ENCODE measurements around the gene P2RY8. TPM values are rescaled to one million over a fixed set of nuclear protein-coding genes. Genes with fewer than 3 reads are reported as not detected.
"Not testable (repeated sequence)": the region's sequence is repeated elsewhere in the genome, so short reads cannot be mapped to it uniquely, and the experiment has no call there.

P2RY8 gene
- total RNA-seq, 4 donors from 2014 or later, result 0.81 to 2.7 (median 1.8) TPM

DNA sequence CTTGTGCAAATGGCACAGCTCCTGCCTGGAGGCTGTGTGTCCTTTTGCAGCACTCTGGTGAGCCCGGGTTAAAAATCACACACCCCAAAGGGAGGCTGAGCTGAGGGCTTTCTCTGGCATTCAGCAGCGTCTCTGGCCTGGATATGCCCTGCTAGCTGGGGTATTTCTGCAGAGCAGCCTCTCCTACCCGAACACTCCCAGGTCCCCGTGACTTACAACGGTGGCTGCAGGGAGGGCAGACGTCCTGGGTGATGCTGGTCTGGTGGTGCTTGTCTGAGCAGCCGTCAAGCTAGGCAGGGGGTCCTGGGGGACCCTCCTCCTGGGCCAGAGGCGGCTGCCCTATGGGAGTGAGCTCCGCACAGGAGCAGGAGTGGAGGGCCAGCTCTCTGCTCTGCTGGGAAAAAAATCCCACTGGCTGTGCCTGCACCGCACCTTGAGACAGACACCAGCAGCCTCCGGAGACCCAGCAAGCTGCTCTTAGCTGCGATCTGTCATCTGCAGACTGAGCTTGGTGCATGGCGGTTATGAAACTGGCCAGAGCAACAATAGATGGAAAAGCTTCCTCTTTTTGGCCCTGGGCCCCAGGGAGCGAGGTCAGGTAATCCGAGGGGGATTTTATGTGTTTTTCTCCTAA is 43.0 kb downstream of the P2RY8 start:
- Histone ChIP-seq H3K36me3 (no peaks in the 10 kb centered on the region), H3K27me3 (no peaks in the 10 kb centered on the region), H3K4me1 (peaks cover 0 to 6% (median 0%) of the 10 kb centered on the region in 3 donors), H3K27ac (no peak overlapping the region), H3K9me3 (no peaks in the 10 kb centered on the region), H3K4me3 (peak overlapping the region in 1 of 2 donors; percentile 12)
- WGBS, 2 donors (ENCODE audit: low coverage in 1 of 2), result 17 to 26% methylated on average over 2 of the region's 15 CpGs
- TF ChIP-seq POLR2A (IDR thresholded peaks at IDR 0.05) (no peak), EP300 (IDR thresholded peaks at IDR 0.05) (no peak), POLR2AphosphoS5 (IDR thresholded peaks at IDR 0.05) (no peak)
- TF ChIP-seq, protein P1, sequence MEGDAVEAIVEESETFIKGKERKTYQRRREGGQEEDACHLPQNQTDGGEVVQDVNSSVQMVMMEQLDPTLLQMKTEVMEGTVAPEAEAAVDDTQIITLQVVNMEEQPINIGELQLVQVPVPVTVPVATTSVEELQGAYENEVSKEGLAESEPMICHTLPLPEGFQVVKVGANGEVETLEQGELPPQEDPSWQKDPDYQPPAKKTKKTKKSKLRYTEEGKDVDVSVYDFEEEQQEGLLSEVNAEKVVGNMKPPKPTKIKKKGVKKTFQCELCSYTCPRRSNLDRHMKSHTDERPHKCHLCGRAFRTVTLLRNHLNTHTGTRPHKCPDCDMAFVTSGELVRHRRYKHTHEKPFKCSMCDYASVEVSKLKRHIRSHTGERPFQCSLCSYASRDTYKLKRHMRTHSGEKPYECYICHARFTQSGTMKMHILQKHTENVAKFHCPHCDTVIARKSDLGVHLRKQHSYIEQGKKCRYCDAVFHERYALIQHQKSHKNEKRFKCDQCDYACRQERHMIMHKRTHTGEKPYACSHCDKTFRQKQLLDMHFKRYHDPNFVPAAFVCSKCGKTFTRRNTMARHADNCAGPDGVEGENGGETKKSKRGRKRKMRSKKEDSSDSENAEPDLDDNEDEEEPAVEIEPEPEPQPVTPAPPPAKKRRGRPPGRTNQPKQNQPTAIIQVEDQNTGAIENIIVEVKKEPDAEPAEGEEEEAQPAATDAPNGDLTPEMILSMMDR (IDR thresholded peaks at IDR 0.05), result no peak
- ATAC-seq, result no peak

GRCh38 chrX:1493412-1493811 is 43.6 kb downstream of the P2RY8 start:
- peaks cover 3% of the 10 kb centered on the region for H3K27me3 ChIP-seq
- 12 to 17% methylated on average over 10 to 16 of the region's 16 CpGs for WGBS, 2 donors (ENCODE audit: low coverage in 1 of 2)
- H3K4me3 ChIP-seq, result no peak overlapping the region
- peaks cover 0 to 6% (median 0%) of the 10 kb centered on the region in 3 donors for H3K4me1 ChIP-seq
- ATAC-seq, result no peak
- H3K36me3 ChIP-seq, result no peaks in the 10 kb centered on the region
- no peak overlapping the region for H3K27ac ChIP-seq
- H3K9me3 ChIP-seq, result no peaks in the 10 kb centered on the region
- TF ChIP-seq, protein P1 (IDR thresholded peaks at IDR 0.05), result no peak
- TF ChIP-seq EP300 (IDR thresholded peaks at IDR 0.05) (no peak), POLR2A (IDR thresholded peaks at IDR 0.05) (no peak), POLR2AphosphoS5 (IDR thresholded peaks at IDR 0.05) (no peak)

DNA sequence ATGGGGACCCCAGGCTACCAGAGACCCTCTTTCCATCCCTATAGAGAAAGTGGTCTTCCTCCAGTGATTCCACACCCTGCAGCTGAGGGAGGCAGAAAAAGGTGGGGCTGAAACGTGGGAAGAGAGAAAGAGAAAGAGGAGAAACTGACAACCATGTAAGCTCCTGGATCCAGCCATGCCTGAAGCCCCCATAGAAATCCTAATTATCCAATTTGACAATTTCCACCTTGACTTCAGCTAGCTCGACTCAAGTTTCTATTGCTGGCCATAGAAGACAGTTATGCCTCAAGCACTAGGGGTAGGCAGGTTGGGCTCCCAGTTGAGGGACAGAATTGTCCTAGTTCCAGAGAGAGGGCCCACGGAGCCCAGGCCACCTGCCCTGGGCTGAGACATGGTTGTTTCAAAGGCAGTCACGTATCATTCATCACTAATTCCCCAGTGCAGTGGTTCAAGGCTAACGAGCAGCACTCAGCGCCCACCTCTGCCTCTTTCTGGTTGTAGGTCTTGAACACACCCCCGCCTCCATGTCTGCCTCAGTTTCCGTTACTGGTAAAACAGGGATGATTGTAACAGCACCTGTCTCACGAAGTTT is 44.5 kb downstream of the P2RY8 start:
- Histone ChIP-seq H3K4me1 (peaks cover 0 to 6% (median 0%) of the 10 kb centered on the region in 3 donors), H3K27me3 (peaks cover 7% of the 10 kb centered on the region), H3K36me3 (no peaks in the 10 kb centered on the region), H3K9me3 (no peaks in the 10 kb centered on the region), H3K27ac (no peak overlapping the region), H3K4me3 (no peak overlapping the region)
- no peak for ATAC-seq
- TF ChIP-seq POLR2A (IDR thresholded peaks at IDR 0.05) (no peak), EP300 (IDR thresholded peaks at IDR 0.05) (no peak), POLR2AphosphoS5 (IDR thresholded peaks at IDR 0.05) (no peak)
- TF ChIP-seq, protein P1 (IDR thresholded peaks at IDR 0.05), result no peak
- WGBS, 2 donors (ENCODE audit: low coverage in 1 of 2), result 77 to 100% methylated on average over 4 to 6 of the region's 9 CpGs

DNA sequence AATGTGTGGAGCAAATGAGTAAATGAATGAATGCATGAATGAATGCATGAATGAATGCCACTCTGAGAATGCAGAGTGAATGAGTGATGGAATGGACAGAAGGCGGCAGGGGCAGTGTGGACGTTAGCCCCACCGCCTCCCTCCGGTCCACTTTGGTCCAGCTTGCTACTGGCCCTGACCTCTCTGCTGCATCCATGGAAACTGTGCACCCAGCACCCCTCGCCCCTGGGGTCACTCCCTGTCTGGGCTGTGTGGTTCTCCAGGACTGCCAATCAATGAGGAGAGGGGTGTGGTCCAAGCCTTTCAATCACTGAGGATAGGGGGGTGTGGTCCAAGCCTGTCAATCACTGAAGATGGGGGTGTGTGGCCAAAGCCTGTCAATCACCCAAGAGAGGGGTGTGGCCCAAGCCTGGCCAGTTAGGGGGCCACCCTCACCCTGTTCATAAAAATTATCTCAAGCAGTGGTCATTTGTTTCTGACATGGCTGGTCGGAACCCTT is 45.1 kb downstream of the P2RY8 start:
- Histone ChIP-seq H3K9me3 (no peaks in the 10 kb centered on the region), H3K27me3 (peaks cover 14% of the 10 kb centered on the region), H3K4me3 (no peak overlapping the region), H3K27ac (no peak overlapping the region), H3K36me3 (no peaks in the 10 kb centered on the region), H3K4me1 (peaks cover 0 to 6% (median 0%) of the 10 kb centered on the region in 3 donors)
- ATAC-seq, result no peak
- 72 to 91% methylated on average over 4 to 5 of the region's 6 CpGs for WGBS, 2 donors (ENCODE audit: low coverage in 1 of 2)
- TF ChIP-seq, protein P1 (IDR thresholded peaks at IDR 0.05), result no peak
- no peak for TF ChIP-seq POLR2AphosphoS5 (IDR thresholded peaks at IDR 0.05)
- TF ChIP-seq POLR2A (IDR thresholded peaks at IDR 0.05), result no peak
- TF ChIP-seq EP300 (IDR thresholded peaks at IDR 0.05), result no peak

- H3K4me1 ChIP-seq, H3K9me3 ChIP-seq, H3K27ac ChIP-seq, ATAC-seq, H3K36me3 ChIP-seq, H3K4me3 ChIP-seq: not testable (repeated sequence)
- peaks cover 20% of the 10 kb centered on the region for H3K27me3 ChIP-seq
- 87 to 93% methylated on average over 3 to 4 of the region's 4 CpGs for WGBS, 2 donors (ENCODE audit: low coverage in 1 of 2)
Observed at GRCh38 chrX:1491248-1491647, 45.7 kb downstream of the P2RY8 start.

DNA sequence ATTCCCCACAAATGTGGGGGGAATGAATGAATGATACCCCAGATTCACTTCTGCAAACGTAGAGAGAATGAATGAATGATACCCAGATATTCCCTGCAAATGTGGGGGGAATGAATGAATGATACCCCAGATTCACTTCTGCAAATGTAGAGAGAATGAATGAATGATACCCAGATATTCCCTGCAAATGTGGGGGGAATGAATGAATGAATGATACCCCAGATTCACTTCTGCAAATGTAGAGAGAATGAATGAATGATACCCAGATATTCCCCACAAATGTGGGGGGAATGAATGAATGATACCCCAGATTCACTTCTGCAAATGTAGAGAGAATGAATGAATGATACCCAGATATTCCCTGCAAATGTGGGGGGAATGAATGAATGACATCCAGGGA is 46.3 kb downstream of the P2RY8 start:
- not testable (repeated sequence) for H3K36me3 ChIP-seq, ATAC-seq, H3K4me3 ChIP-seq, H3K9me3 ChIP-seq, H3K27ac ChIP-seq, H3K4me1 ChIP-seq
- whole genome bisulfite sequencing, 2 donors (ENCODE audit: low coverage in 1 of 2), result no CpG with 5 or more reads among the region's 1 CpG
- H3K27me3 ChIP-seq, result peaks cover 25% of the 10 kb centered on the region

DNA sequence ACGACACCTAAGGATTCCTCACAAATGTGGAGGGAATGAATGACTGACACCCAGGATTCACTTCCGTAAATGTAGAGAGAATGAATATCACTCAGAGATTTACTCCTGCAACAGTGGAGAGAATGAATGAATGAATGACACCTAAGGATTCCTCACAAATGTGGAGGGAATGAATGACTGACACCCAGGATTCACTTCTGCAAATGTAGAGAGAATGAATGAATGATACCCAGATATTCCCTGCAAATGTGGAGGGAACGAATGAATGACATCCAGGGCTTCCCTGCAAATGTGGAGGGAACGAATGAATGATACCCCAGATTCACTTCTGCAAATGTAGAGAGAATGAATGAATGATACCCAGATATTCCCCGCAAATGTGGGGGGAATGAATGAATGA is 47.6 kb downstream of the P2RY8 start:
- not testable (repeated sequence) for H3K36me3 ChIP-seq, H3K4me3 ChIP-seq, H3K9me3 ChIP-seq, H3K4me1 ChIP-seq, ATAC-seq, H3K27ac ChIP-seq
- H3K27me3 ChIP-seq, result peaks cover 29% of the 10 kb centered on the region
- 70 to 79% methylated on average over 4 of the region's 5 CpGs for WGBS, 2 donors (ENCODE audit: low coverage in 1 of 2)

Measured in gastroesophageal sphincter (tissue), 4 donors.